ENCODE data around the gene ZSCAN32.

Gene ZSCAN32

GRCh38 chr16:3400779-3401688, at the start of gene ZSCAN32, which contains the start of gene ZNF174:
TSS of gene ZSCAN32 (minus strand) at chr16:3401004. CDS start at chr16:3397557, 3,447 bp downstream.
TSS of gene ZNF174 (plus strand) at chr16:3401215. CDS start at chr16:3402005, 790 bp downstream.
- DNase-seq (ENCODE audit: low read depth), result peak; percentile 99
- no peak for TF ChIP-seq CTCF (IDR thresholded peaks at IDR 0.05; ENCODE audit: low read depth, low read length, missing control alignments)
- peak within 1 kb of the TSS; percentile 83 for H3K4me3 ChIP-seq (ENCODE audit: low read depth, low read length)

- DNase-seq (ENCODE audit: low read depth), result no peak
- no peak for TF ChIP-seq CTCF (IDR thresholded peaks at IDR 0.05; ENCODE audit: low read depth, low read length, missing control alignments)
- H3K4me3 ChIP-seq (ENCODE audit: low read depth, low read length), result peak overlapping the region; percentile 68
Observed at GRCh38 chr16:3444032-3444388, 43.2 kb upstream of the ZSCAN32 start.

GRCh38 chr16:3443108-3444031, 42.6 kb upstream of the ZSCAN32 start, which contains the start of the genes NAA60 and ZNF597:
TSS of gene NAA60 (plus strand) at chr16:3443680. CDS start at chr16:3476228, 32,548 bp downstream.
TSS of gene ZNF597 (minus strand) at chr16:3443504. CDS start at chr16:3443153, 351 bp downstream.
- DNase-seq (ENCODE audit: low read depth), result peak; percentile 82
- H3K4me3 ChIP-seq (ENCODE audit: low read depth, low read length), result peak within 1 kb of the TSS; percentile 68
- TF ChIP-seq CTCF (IDR thresholded peaks at IDR 0.05; ENCODE audit: low read depth, low read length, missing control alignments), result no peak

- TF ChIP-seq CTCF (IDR thresholded peaks at IDR 0.05; ENCODE audit: low read depth, low read length, missing control alignments), result no peak
- no peak overlapping the region for H3K4me3 ChIP-seq (ENCODE audit: low read depth, low read length)
- DNase-seq (ENCODE audit: low read depth), result no peak
Observed at GRCh38 chr16:3439637-3440036, 38.8 kb upstream of the ZSCAN32 start.

GRCh38 chr16:3434373-3434772, 33.6 kb upstream of the ZSCAN32 start:
- no peak for TF ChIP-seq CTCF (IDR thresholded peaks at IDR 0.05; ENCODE audit: low read depth, low read length, missing control alignments)
- DNase-seq (ENCODE audit: low read depth), result no peak
- H3K4me3 ChIP-seq (ENCODE audit: low read depth, low read length), result no peak overlapping the region

GRCh38 chr16:3431779-3432219, 31.0 kb upstream of the ZSCAN32 start:
- no peak for TF ChIP-seq CTCF (IDR thresholded peaks at IDR 0.05; ENCODE audit: low read depth, low read length, missing control alignments)
- H3K4me3 ChIP-seq (ENCODE audit: low read depth, low read length), result no peak overlapping the region
- peak; percentile 27 for DNase-seq (ENCODE audit: low read depth)

Measured in GM12864 (cell line).